GM12891 (cell line): ENCODE measurements around the gene MPPED2.

Source experiments
- POLR2A ChIP-seq: IDR thresholded peaks from 2 replicates; pipeline ENCODE4 v1.6.1; 2011; ENCODE audit warnings: low read depth, low read length, control low read depth
- POLR2AphosphoS5 ChIP-seq: IDR thresholded peaks from 2 replicates; pipeline ENCODE4 v1.6.1; 2011; ENCODE audit warnings: low read depth, low read length, control low read depth
- TAF1 ChIP-seq: IDR thresholded peaks from 2 replicates; pipeline ENCODE4 v1.6.1; 2011; ENCODE audit warnings: low read depth, low read length, control low read depth

GRCh38 chr11:30511408-30511807 is 74.7 kb downstream of the MPPED2 start:
- TF ChIP-seq POLR2A (no peak), POLR2AphosphoS5 (no peak), TAF1 (no peak)
